ENCODE data around the gene VSTM2L. TPM values are rescaled to one million over a fixed set of nuclear protein-coding genes. Genes with fewer than 3 reads are reported as not detected.

The VSTM2L gene
- total and polyA plus RNA-seq, 7 donors, result 0.05 to 2.8 (median 0.84) TPM

GRCh38 chr20:37886851-37887297 lies 16.1 kb upstream of the VSTM2L start:
- H3K4me1 ChIP-seq, result no peaks in the 10 kb centered on the region
- TF ChIP-seq CTCF (IDR thresholded peaks at IDR 0.05), result no peak
- DNase-seq, result peak in 1 of 2 donors; percentile 16
- intact Hi-C loops (cut with DNase I), result no loop called here
- no peaks in the 10 kb centered on the region for H3K36me3 ChIP-seq (ENCODE audit: insufficient read depth in 1 of 2, low read depth in 1 of 2)
- ATAC-seq, result peak in 1 of 4 donors; percentile 40
- H3K9me3 ChIP-seq, result no peaks in the 10 kb centered on the region
- peaks cover 0 to 33% (median 4%) of the 10 kb centered on the region in 3 donors for H3K27me3 ChIP-seq (ENCODE audit: insufficient read depth in 3 of 3, low read length in 2 of 3)
- 69 to 78% (median 71%) methylated on average over 4 of the region's 4 CpGs for WGBS, 3 donors
- no peak overlapping the region for H3K27ac ChIP-seq
- no peak overlapping the region for H3K4me3 ChIP-seq

- Histone ChIP-seq H3K4me1 (no peaks in the 10 kb centered on the region), H3K36me3 (ENCODE audit: insufficient read depth in 1 of 2, low read depth in 1 of 2) (no peaks in the 10 kb centered on the region), H3K9me3 (no peaks in the 10 kb centered on the region), H3K27me3 (ENCODE audit: insufficient read depth in 3 of 3, low read length in 2 of 3) (peaks cover 0 to 23% (median 0%) of the 10 kb centered on the region in 3 donors), H3K27ac (no peak overlapping the region), H3K4me3 (no peak overlapping the region)
- ATAC-seq (no peak), DNase-seq (no peak)
- no peak for TF ChIP-seq CTCF (IDR thresholded peaks at IDR 0.05)
- WGBS, 3 donors, result 94 to 97% (median 95%) methylated on average over 10 of the region's 10 CpGs
- intact Hi-C loops (cut with DNase I), result no loop called here
These were observed 14.3 kb upstream of the VSTM2L start for GRCh38 chr20:37888641-37889040.

- no peak for TF ChIP-seq CTCF (IDR thresholded peaks at IDR 0.05)
- WGBS, 3 donors, result 77 to 86% (median 81%) methylated on average over 5 of the region's 5 CpGs
- Histone ChIP-seq H3K9me3 (no peaks in the 10 kb centered on the region), H3K4me1 (no peaks in the 10 kb centered on the region), H3K27ac (no peak overlapping the region), H3K36me3 (ENCODE audit: insufficient read depth in 1 of 2, low read depth in 1 of 2) (no peaks in the 10 kb centered on the region), H3K4me3 (no peak overlapping the region), H3K27me3 (ENCODE audit: insufficient read depth in 3 of 3, low read length in 2 of 3) (peaks cover 0 to 13% (median 0%) of the 10 kb centered on the region in 3 donors)
- no peak for DNase-seq
- ATAC-seq, result no peak
- intact Hi-C loops (cut with DNase I), result loop anchor here in 1 of 2 donors (10.0 kb wide), 1 partner anchor 275 kb away; the partner anchor contains the start of gene TGM2
These were observed 12.8 kb upstream of the VSTM2L start for GRCh38 chr20:37890108-37890507.

- H3K36me3 ChIP-seq (ENCODE audit: insufficient read depth in 1 of 2, low read depth in 1 of 2), result no peaks in the 10 kb centered on the region
These were observed 12.3 kb upstream of the VSTM2L start for GRCh38 chr20:37890643-37891042.

More at GRCh38 chr20:37890643-37891042, 12.3 kb upstream of the VSTM2L start:
- no peaks in the 10 kb centered on the region for H3K4me1 ChIP-seq
- no peak overlapping the region for H3K27ac ChIP-seq
- DNase-seq (no peak), ATAC-seq (no peak)
- intact Hi-C loops (cut with DNase I), result loop anchor here in 1 of 2 donors (10.0 kb wide), 1 partner anchor 274 kb away; the partner anchor contains the start of gene TGM2
- H3K9me3 ChIP-seq, result no peaks in the 10 kb centered on the region
- peaks cover 0 to 9% (median 0%) of the 10 kb centered on the region in 3 donors for H3K27me3 ChIP-seq (ENCODE audit: insufficient read depth in 3 of 3, low read length in 2 of 3)
- WGBS, 3 donors, result 46 to 62% (median 50%) methylated on average over 13 of the region's 13 CpGs
- no peak overlapping the region for H3K4me3 ChIP-seq
- no peak for TF ChIP-seq CTCF (IDR thresholded peaks at IDR 0.05)
